ENCODE data around the gene CENPA.
"Not testable (repeated sequence)": the region's sequence is repeated elsewhere in the genome, so short reads cannot be mapped to it uniquely, and the experiment has no call there.

Gene CENPA

GRCh38 chr2:26811791-26812694 is 26.2 kb downstream of the CENPA start:
- H2AFZ ChIP-seq (ENCODE audit: low read depth, low read length, severe bottlenecking): no peak overlapping the region
- no peaks in the 10 kb centered on the region for H3K36me3 ChIP-seq (ENCODE audit: low read length)

GRCh38 chr2:26812731-26813130 is 26.9 kb downstream of the CENPA start:
- H3K36me3 ChIP-seq (ENCODE audit: low read length): no peaks in the 10 kb centered on the region
- no peaks in the 10 kb centered on the region for H3K9me3 ChIP-seq (ENCODE audit: insufficient read depth, low read length)
- H3K27me3 ChIP-seq (ENCODE audit: low read length): no peaks in the 10 kb centered on the region
- H3K4me3 ChIP-seq (ENCODE audit: insufficient read depth, low read length, poor library complexity, severe bottlenecking): no peak overlapping the region
- H2AFZ ChIP-seq (ENCODE audit: low read depth, low read length, severe bottlenecking): no peak overlapping the region
- H3K4me2 ChIP-seq (ENCODE audit: low read depth, low read length, poor library complexity, severe bottlenecking): no peak overlapping the region
- H3K27ac ChIP-seq (ENCODE audit: low read depth, low read length): no peak overlapping the region
- H3K9me2 ChIP-seq (replicated peaks; ENCODE audit: insufficient read depth, low read length): no peaks in the 10 kb centered on the region
- no peak for TF ChIP-seq EZH2phosphoT487 (conservative IDR thresholded peaks at IDR 0.05; ENCODE audit: low read length)
- no peak for TF ChIP-seq CTCF (IDR thresholded peaks at IDR 0.05; ENCODE audit: insufficient read depth, low read length, poor library complexity, severe bottlenecking)
- H3K9ac ChIP-seq (ENCODE audit: low read length): no peak overlapping the region
- no peaks in the 10 kb centered on the region for H3K79me2 ChIP-seq (ENCODE audit: insufficient read depth, low read length)
- H3F3A ChIP-seq (ENCODE audit: insufficient read depth): no peaks in the 10 kb centered on the region
- H4K20me1 ChIP-seq (ENCODE audit: low read depth, low read length): no peaks in the 10 kb centered on the region

More at GRCh38 chr2:26811791-26812694, 26.2 kb downstream of the CENPA start:
- H3K9ac ChIP-seq (ENCODE audit: low read length): no peak overlapping the region
- no peak overlapping the region for H3K27ac ChIP-seq (ENCODE audit: low read depth, low read length)
- no peaks in the 10 kb centered on the region for H4K20me1 ChIP-seq (ENCODE audit: low read depth, low read length)
- no peaks in the 10 kb centered on the region for H3K9me2 ChIP-seq (replicated peaks; ENCODE audit: insufficient read depth, low read length)
- H3K79me2 ChIP-seq (ENCODE audit: insufficient read depth, low read length): no peaks in the 10 kb centered on the region
- no peak overlapping the region for H3K4me2 ChIP-seq (ENCODE audit: low read depth, low read length, poor library complexity, severe bottlenecking)
- H3K4me3 ChIP-seq (ENCODE audit: insufficient read depth, low read length, poor library complexity, severe bottlenecking): no peak overlapping the region
- no peaks in the 10 kb centered on the region for H3K27me3 ChIP-seq (ENCODE audit: low read length)
- H3F3A ChIP-seq (ENCODE audit: insufficient read depth): no peaks in the 10 kb centered on the region
- TF ChIP-seq EZH2phosphoT487 (conservative IDR thresholded peaks at IDR 0.05; ENCODE audit: low read length) (no peak), CTCF (IDR thresholded peaks at IDR 0.05; ENCODE audit: insufficient read depth, low read length, poor library complexity, severe bottlenecking) (no peak)
- H3K9me3 ChIP-seq (ENCODE audit: insufficient read depth, low read length): no peaks in the 10 kb centered on the region

- H3K36me3 ChIP-seq (ENCODE audit: low read length); H2AFZ ChIP-seq (ENCODE audit: low read depth, low read length, severe bottlenecking); H4K20me1 ChIP-seq (ENCODE audit: low read depth, low read length); H3K9ac ChIP-seq (ENCODE audit: low read length); H3K9me2 ChIP-seq (replicated peaks; ENCODE audit: insufficient read depth, low read length); H3K4me2 ChIP-seq (ENCODE audit: low read depth, low read length, poor library complexity, severe bottlenecking); H3K9me3 ChIP-seq (ENCODE audit: insufficient read depth, low read length); H3K27me3 ChIP-seq (ENCODE audit: low read length); H3K27ac ChIP-seq (ENCODE audit: low read depth, low read length); H3K4me3 ChIP-seq (ENCODE audit: insufficient read depth, low read length, poor library complexity, severe bottlenecking); H3F3A ChIP-seq (ENCODE audit: insufficient read depth); H3K79me2 ChIP-seq (ENCODE audit: insufficient read depth, low read length): not testable (repeated sequence)
Measured at GRCh38 chr2:26814072-26814765, 28.4 kb downstream of the CENPA start.

- H3K27ac ChIP-seq (ENCODE audit: low read depth, low read length): no peak overlapping the region
- H3K9me2 ChIP-seq (replicated peaks; ENCODE audit: insufficient read depth, low read length): no peaks in the 10 kb centered on the region
- H3K9ac ChIP-seq (ENCODE audit: low read length): no peak overlapping the region
- TF ChIP-seq CTCF (IDR thresholded peaks at IDR 0.05; ENCODE audit: insufficient read depth, low read length, poor library complexity, severe bottlenecking): no peak
- TF ChIP-seq EZH2phosphoT487 (conservative IDR thresholded peaks at IDR 0.05; ENCODE audit: low read length): no peak
- no peak overlapping the region for H3K4me2 ChIP-seq (ENCODE audit: low read depth, low read length, poor library complexity, severe bottlenecking)
- no peaks in the 10 kb centered on the region for H3K9me3 ChIP-seq (ENCODE audit: insufficient read depth, low read length)
- no peak overlapping the region for H2AFZ ChIP-seq (ENCODE audit: low read depth, low read length, severe bottlenecking)
- H4K20me1 ChIP-seq (ENCODE audit: low read depth, low read length): no peaks in the 10 kb centered on the region
- no peaks in the 10 kb centered on the region for H3K27me3 ChIP-seq (ENCODE audit: low read length)
- H3K36me3 ChIP-seq (ENCODE audit: low read length): no peaks in the 10 kb centered on the region
- H3F3A ChIP-seq (ENCODE audit: insufficient read depth): no peaks in the 10 kb centered on the region
- no peaks in the 10 kb centered on the region for H3K79me2 ChIP-seq (ENCODE audit: insufficient read depth, low read length)
- no peak overlapping the region for H3K4me3 ChIP-seq (ENCODE audit: insufficient read depth, low read length, poor library complexity, severe bottlenecking)
Measured at GRCh38 chr2:26816893-26817292, 31.0 kb downstream of the CENPA start.

Data from SU-DHL-6 (cell line).